GM18520 (cell line): ENCODE results near the gene DMBT1.

Source experiments
- ATAC-seq: cut with Tn5 transposase; IDR thresholded peaks from one replicate; pipeline ENCODE4 v1.9.1; 2021; ENCODE audit not compliant: unreplicated experiment

DMBT1 gene

GRCh38 chr10:122560279-122560804 lies at the start of gene DMBT1:
Gene DMBT1, plus strand, starts transcription at chr10:122560754. Its CDS starts 17 bp downstream, at chr10:122560771.
- ATAC-seq = no peak

- ATAC-seq = no peak
Measured at GRCh38 chr10:122513053-122513452, 47.5 kb upstream of the DMBT1 start.

GRCh38 chr10:122514045-122514840 lies 46.3 kb upstream of the DMBT1 start:
- no peak for ATAC-seq

GRCh38 chr10:122515022-122515424 lies 45.5 kb upstream of the DMBT1 start:
- ATAC-seq = no peak

- no peak for ATAC-seq
Measured at GRCh38 chr10:122515588-122516231, 44.8 kb upstream of the DMBT1 start.

- ATAC-seq = no peak
Measured at GRCh38 chr10:122516734-122517133, 43.8 kb upstream of the DMBT1 start.

- ATAC-seq = no peak
Measured at GRCh38 chr10:122519144-122519543, 41.4 kb upstream of the DMBT1 start.

- ATAC-seq = no peak
Measured at GRCh38 chr10:122519873-122520272, 40.7 kb upstream of the DMBT1 start.

GRCh38 chr10:122521011-122521410 lies 39.5 kb upstream of the DMBT1 start:
- no peak for ATAC-seq

GRCh38 chr10:122524811-122525210 lies 35.7 kb upstream of the DMBT1 start:
- no peak for ATAC-seq

- no peak for ATAC-seq
Measured at GRCh38 chr10:122525788-122526187, 34.8 kb upstream of the DMBT1 start.

GRCh38 chr10:122526892-122527291 lies 33.7 kb upstream of the DMBT1 start:
- no peak for ATAC-seq

- ATAC-seq = no peak
Measured at GRCh38 chr10:122530177-122530576, 30.4 kb upstream of the DMBT1 start.

- ATAC-seq = no peak
Measured at GRCh38 chr10:122531261-122531660, 29.3 kb upstream of the DMBT1 start.

GRCh38 chr10:122531939-122532338 lies 28.6 kb upstream of the DMBT1 start:
- no peak for ATAC-seq

GRCh38 chr10:122532601-122533296 lies 27.8 kb upstream of the DMBT1 start:
- no peak for ATAC-seq

GRCh38 chr10:122537545-122537944 lies 23.0 kb upstream of the DMBT1 start:
- ATAC-seq = no peak

GRCh38 chr10:122541541-122542002 lies 19.0 kb upstream of the DMBT1 start:
- no peak for ATAC-seq

GRCh38 chr10:122543676-122544445 lies 16.7 kb upstream of the DMBT1 start:
- ATAC-seq = no peak

GRCh38 chr10:122544493-122544892 lies 16.1 kb upstream of the DMBT1 start:
- ATAC-seq = no peak

- ATAC-seq = no peak
Measured at GRCh38 chr10:122546242-122546641, 14.3 kb upstream of the DMBT1 start.
